ENCODE data around the gene ARHGEF39.

ARHGEF39 gene

DNA sequence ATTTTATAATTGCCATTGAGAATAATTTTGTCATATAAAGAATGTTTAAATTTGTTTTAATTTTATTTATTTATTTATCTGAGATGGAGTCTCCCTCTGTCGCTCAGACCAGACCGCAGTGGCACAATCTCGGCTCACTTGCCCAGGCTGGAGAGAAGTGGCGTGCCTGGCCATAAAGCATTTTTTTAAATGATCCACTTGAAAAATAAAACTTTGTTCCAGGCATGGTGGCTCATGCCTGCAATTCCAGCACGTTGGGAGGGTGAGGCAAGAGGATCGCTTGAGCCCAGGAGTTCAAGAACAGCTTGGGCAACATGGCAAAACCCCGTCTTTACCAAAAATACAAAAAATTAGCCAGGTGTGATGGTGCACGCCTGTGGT, 12.2 kb downstream of the ARHGEF39 start:
- TF ChIP-seq, protein P1, sequence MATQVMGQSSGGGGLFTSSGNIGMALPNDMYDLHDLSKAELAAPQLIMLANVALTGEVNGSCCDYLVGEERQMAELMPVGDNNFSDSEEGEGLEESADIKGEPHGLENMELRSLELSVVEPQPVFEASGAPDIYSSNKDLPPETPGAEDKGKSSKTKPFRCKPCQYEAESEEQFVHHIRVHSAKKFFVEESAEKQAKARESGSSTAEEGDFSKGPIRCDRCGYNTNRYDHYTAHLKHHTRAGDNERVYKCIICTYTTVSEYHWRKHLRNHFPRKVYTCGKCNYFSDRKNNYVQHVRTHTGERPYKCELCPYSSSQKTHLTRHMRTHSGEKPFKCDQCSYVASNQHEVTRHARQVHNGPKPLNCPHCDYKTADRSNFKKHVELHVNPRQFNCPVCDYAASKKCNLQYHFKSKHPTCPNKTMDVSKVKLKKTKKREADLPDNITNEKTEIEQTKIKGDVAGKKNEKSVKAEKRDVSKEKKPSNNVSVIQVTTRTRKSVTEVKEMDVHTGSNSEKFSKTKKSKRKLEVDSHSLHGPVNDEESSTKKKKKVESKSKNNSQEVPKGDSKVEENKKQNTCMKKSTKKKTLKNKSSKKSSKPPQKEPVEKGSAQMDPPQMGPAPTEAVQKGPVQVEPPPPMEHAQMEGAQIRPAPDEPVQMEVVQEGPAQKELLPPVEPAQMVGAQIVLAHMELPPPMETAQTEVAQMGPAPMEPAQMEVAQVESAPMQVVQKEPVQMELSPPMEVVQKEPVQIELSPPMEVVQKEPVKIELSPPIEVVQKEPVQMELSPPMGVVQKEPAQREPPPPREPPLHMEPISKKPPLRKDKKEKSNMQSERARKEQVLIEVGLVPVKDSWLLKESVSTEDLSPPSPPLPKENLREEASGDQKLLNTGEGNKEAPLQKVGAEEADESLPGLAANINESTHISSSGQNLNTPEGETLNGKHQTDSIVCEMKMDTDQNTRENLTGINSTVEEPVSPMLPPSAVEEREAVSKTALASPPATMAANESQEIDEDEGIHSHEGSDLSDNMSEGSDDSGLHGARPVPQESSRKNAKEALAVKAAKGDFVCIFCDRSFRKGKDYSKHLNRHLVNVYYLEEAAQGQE (IDR thresholded peaks at IDR 0.05; ENCODE audit: insufficient replicate concordance, low read depth) = no peak
- TF ChIP-seq GABPA (IDR thresholded peaks at IDR 0.05; ENCODE audit: low read depth) = no peak
- TF ChIP-seq, protein P2, sequence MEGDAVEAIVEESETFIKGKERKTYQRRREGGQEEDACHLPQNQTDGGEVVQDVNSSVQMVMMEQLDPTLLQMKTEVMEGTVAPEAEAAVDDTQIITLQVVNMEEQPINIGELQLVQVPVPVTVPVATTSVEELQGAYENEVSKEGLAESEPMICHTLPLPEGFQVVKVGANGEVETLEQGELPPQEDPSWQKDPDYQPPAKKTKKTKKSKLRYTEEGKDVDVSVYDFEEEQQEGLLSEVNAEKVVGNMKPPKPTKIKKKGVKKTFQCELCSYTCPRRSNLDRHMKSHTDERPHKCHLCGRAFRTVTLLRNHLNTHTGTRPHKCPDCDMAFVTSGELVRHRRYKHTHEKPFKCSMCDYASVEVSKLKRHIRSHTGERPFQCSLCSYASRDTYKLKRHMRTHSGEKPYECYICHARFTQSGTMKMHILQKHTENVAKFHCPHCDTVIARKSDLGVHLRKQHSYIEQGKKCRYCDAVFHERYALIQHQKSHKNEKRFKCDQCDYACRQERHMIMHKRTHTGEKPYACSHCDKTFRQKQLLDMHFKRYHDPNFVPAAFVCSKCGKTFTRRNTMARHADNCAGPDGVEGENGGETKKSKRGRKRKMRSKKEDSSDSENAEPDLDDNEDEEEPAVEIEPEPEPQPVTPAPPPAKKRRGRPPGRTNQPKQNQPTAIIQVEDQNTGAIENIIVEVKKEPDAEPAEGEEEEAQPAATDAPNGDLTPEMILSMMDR (IDR thresholded peaks at IDR 0.05; ENCODE audit: insufficient read depth, low read length) = no peak
- no peak for TF ChIP-seq SPI1 (IDR thresholded peaks at IDR 0.05; ENCODE audit: borderline replicate concordance, low read depth)
- H3K27ac ChIP-seq (replicated peaks) = no peak overlapping the region
- no peaks in the 10 kb centered on the region for H3K27me3 ChIP-seq (ENCODE audit: insufficient read depth, poor library complexity, severe bottlenecking)
- DNase-seq (ENCODE audit: low read depth in 1 of 2, low spot score in 1 of 2) = no peak
- H3K4me3 ChIP-seq (replicated peaks; ENCODE audit: insufficient read depth, low read length) = no peak overlapping the region

DNA sequence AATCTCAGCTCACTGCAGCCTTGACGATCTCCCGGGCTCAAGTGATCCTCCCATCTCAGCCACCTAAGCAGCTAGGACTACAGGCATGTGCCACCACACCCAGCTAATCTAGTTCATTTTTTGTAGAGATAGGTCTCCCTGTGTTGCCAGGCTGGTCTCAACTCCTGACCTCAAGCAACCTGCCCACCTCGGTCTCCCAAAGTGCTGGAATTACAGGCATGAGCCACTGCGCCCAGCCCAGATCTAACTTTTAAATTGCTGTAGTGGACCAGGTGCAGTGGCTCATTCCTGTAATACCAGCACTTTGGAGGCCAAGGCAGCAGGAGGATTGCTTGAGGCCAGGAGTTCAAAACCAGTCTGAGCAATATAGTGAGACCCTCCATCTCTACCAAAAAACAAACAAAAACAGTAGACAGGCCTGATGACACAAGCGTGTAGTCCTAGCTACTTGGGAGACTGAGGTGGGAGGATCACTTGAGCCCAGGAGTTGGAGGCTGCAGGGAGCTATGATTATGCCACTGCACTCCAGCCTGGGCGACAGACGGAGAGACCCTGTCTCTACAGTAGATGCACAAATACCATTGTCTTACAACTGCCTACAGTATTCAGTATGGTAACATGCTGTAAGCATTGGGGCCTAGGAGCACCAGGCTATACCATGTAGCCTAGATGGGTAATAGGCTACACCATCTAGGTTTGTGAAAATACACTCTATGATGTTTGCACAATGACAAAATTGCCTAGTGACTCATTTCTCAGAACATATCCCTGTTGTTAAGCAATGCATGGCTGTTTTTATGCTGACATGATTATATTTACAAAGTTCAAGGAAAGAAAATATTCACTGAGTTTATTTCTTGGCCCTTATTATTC, 12.8 kb downstream of the ARHGEF39 start:
- no peak overlapping the region for H3K27ac ChIP-seq (replicated peaks)
- H3K4me3 ChIP-seq (replicated peaks; ENCODE audit: insufficient read depth, low read length) = no peak overlapping the region
- TF ChIP-seq POLR2AphosphoS5 (IDR thresholded peaks at IDR 0.05; ENCODE audit: low read depth) = no peak
- TF ChIP-seq GABPA (IDR thresholded peaks at IDR 0.05; ENCODE audit: low read depth) = no peak
- TF ChIP-seq, protein P1 (IDR thresholded peaks at IDR 0.05; ENCODE audit: insufficient replicate concordance, low read depth) = no peak
- TF ChIP-seq SPI1 (IDR thresholded peaks at IDR 0.05; ENCODE audit: borderline replicate concordance, low read depth) = no peak
- TF ChIP-seq, protein P2 (IDR thresholded peaks at IDR 0.05; ENCODE audit: insufficient read depth, low read length) = no peak
- H3K27me3 ChIP-seq (ENCODE audit: insufficient read depth, poor library complexity, severe bottlenecking) = no peaks in the 10 kb centered on the region
- DNase-seq (ENCODE audit: low read depth in 1 of 2, low spot score in 1 of 2) = no peak

DNA sequence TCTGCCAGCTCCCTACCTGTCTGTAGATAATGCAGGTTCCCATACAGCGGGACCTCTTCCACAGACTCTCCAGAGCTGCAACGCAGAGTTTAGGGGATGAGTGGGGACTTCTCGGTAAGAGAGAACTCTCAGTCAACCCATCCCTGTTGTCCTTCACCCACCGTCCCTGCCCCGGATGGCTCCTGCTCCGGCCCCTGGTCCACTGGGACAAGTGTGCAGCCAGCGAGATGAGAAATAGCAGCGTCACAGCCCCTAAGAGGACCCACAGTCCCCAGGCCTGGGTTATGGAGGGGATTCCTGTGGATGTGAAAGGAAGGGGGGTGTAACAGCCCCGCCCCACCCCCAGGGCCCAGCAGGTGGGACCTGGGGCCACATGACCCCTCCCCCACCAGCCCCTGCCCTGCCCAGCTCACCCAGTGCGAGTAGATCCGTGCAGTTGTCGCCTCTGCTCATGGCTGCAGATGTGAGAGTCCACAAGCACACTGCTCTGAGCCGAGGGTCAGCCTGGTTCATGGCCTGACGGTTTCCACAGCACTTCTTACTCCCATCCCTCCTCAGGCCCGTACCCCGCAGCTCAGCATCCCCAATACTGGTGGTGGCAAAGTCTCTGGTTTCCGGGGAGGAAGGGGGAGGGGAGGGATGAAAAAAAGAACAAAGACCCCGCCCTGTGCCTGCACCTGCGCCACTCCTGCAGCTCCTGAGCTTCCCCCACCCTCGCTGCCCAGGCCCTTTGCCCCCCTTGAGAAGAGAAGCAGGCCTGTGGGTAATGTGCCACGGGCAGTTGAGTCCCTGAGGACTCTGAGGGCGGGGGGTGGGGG, 14.4 kb downstream of the ARHGEF39 start, which contains the start of gene SIT1:
Gene SIT1 (minus strand): TSS at position 591 of the 818 bp plus-strand sequence. CDS start 78 bp downstream, at position 513.
- Histone ChIP-seq H3K27ac (replicated peaks) (peak within 1 kb of the TSS; percentile 64), H3K4me3 (replicated peaks; ENCODE audit: insufficient read depth, low read length) (no peak within 1 kb of the TSS), H3K27me3 (ENCODE audit: insufficient read depth, poor library complexity, severe bottlenecking) (no peaks in the 10 kb centered on the region)
- TF ChIP-seq, protein P2 (IDR thresholded peaks at IDR 0.05; ENCODE audit: insufficient read depth, low read length) = no peak
- TF ChIP-seq, protein P1 (IDR thresholded peaks at IDR 0.05; ENCODE audit: insufficient replicate concordance, low read depth) = no peak
- TF ChIP-seq SPI1 (IDR thresholded peaks at IDR 0.05; ENCODE audit: borderline replicate concordance, low read depth) (no peak), POLR2AphosphoS5 (IDR thresholded peaks at IDR 0.05; ENCODE audit: low read depth) (no peak), GABPA (IDR thresholded peaks at IDR 0.05; ENCODE audit: low read depth) (no peak)
- DNase-seq (ENCODE audit: low read depth in 1 of 2, low spot score in 1 of 2) = no peak
